ENCODE data around the gene APOB. TPM values are rescaled to one million over a fixed set of nuclear protein-coding genes. Genes with fewer than 3 reads are reported as not detected.
A peak's percentile ranks its signal among the peaks of the same experiment; 100 is the strongest.

APOB gene
- total and polyA plus RNA-seq, 2 of the 13 experiments (the other 11 are each of a cell fraction or from before 2014, with no cell fraction given), result 1,569 to 2,515 TPM

DNA sequence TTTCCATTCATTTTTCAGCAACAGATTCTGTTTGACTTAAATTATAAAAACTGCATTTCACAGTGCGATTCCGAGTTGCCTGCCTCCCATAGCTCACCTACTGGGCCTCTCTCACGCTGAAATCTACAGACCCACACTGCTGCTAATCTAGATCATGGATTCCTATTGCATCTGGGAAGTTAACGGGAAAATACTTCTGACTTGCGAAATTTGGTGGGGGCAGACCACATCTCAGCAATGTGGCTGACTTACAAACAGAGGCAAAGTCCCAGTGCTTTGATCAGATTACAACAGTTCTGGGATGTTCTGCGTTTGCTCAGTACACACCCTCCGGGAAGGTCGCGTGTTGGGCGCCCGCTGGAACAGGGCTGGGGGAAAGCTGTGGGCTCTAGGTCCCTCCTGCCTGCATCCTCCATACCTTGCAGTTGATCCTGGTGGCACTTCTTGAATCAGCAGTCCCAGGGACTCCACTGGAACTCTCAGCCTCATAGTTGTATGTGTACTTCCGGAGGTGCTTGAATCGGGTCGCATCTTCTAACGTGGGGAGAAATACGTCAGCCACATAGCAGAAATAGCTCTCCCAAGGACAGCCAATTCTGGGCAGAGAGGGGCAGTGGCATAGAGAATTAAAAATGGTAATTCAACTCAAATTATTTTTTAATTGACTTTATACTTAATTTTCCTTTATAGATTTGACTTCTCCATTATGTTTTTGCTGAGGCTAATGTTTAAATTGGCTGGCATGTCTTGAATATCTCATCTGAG lies 1.7 kb downstream of the APOB start (continued):
- no peak for TF ChIP-seq MAFF (IDR thresholded peaks at IDR 0.05; ENCODE audit: low read depth, low read length)
- no peak for TF ChIP-seq DR1 (CRISPR knock-in tag; IDR thresholded peaks at IDR 0.05)
- TF ChIP-seq, protein P1, sequence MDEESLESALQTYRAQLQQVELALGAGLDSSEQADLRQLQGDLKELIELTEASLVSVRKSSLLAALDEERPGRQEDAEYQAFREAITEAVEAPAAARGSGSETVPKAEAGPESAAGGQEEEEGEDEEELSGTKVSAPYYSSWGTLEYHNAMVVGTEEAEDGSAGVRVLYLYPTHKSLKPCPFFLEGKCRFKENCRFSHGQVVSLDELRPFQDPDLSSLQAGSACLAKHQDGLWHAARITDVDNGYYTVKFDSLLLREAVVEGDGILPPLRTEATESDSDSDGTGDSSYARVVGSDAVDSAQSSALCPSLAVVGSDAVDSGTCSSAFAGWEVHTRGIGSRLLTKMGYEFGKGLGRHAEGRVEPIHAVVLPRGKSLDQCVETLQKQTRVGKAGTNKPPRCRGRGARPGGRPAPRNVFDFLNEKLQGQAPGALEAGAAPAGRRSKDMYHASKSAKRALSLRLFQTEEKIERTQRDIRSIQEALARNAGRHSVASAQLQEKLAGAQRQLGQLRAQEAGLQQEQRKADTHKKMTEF (CRISPR knock-in tag; IDR thresholded peaks at IDR 0.05), result peak; percentile 82
- no peak; the same call in 1 of the 2 replicates for TF ChIP-seq ZNF224 (CRISPR knock-in tag; IDR thresholded peaks at IDR 0.05)
- TF ChIP-seq KAT8 (CRISPR knock-in tag; IDR thresholded peaks at IDR 0.05), result no peak
- no peak for TF ChIP-seq HNRNPUL1 (IDR thresholded peaks at IDR 0.05; ENCODE audit: low read depth, low read length)
- no peak; the same call in 1 of the 2 replicates for TF ChIP-seq ZNF138 (CRISPR knock-in tag; IDR thresholded peaks at IDR 0.05; ENCODE audit: low read depth)
- TF ChIP-seq, protein P2, sequence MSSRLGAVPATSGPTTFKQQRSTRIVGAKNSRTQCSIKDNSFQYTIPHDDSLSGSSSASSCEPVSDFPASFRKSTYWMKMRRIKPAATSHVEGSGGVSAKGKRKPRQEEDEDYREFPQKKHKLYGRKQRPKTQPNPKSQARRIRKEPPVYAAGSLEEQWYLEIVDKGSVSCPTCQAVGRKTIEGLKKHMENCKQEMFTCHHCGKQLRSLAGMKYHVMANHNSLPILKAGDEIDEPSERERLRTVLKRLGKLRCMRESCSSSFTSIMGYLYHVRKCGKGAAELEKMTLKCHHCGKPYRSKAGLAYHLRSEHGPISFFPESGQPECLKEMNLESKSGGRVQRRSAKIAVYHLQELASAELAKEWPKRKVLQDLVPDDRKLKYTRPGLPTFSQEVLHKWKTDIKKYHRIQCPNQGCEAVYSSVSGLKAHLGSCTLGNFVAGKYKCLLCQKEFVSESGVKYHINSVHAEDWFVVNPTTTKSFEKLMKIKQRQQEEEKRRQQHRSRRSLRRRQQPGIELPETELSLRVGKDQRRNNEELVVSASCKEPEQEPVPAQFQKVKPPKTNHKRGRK (CRISPR knock-in tag; IDR thresholded peaks at IDR 0.05), result peak; percentile 73; the same call in 1 of the 2 replicates
- TF ChIP-seq FOXA1 (IDR thresholded peaks at IDR 0.05), result peak; percentile 13; the same call in 1 of the 2 replicates
- peak; percentile 93 for TF ChIP-seq FOXA1 (CRISPR knock-in tag; IDR thresholded peaks at IDR 0.05)
- no peak for TF ChIP-seq SP2 (CRISPR knock-in tag; IDR thresholded peaks at IDR 0.05)
- TF ChIP-seq, protein P3, sequence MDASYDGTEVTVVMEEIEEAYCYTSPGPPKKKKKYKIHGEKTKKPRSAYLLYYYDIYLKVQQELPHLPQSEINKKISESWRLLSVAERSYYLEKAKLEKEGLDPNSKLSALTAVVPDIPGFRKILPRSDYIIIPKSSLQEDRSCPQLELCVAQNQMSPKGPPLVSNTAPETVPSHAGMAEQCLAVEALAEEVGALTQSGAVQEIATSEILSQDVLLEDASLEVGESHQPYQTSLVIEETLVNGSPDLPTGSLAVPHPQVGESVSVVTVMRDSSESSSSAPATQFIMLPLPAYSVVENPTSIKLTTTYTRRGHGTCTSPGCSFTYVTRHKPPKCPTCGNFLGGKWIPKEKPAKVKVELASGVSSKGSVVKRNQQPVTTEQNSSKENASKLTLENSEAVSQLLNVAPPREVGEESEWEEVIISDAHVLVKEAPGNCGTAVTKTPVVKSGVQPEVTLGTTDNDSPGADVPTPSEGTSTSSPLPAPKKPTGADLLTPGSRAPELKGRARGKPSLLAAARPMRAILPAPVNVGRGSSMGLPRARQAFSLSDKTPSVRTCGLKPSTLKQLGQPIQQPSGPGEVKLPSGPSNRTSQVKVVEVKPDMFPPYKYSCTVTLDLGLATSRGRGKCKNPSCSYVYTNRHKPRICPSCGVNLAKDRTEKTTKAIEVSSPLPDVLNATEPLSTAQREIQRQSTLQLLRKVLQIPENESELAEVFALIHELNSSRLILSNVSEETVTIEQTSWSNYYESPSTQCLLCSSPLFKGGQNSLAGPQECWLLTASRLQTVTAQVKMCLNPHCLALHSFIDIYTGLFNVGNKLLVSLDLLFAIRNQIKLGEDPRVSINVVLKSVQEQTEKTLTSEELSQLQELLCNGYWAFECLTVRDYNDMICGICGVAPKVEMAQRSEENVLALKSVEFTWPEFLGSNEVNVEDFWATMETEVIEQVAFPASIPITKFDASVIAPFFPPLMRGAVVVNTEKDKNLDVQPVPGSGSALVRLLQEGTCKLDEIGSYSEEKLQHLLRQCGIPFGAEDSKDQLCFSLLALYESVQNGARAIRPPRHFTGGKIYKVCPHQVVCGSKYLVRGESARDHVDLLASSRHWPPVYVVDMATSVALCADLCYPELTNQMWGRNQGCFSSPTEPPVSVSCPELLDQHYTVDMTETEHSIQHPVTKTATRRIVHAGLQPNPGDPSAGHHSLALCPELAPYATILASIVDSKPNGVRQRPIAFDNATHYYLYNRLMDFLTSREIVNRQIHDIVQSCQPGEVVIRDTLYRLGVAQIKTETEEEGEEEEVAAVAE (CRISPR knock-in tag; IDR thresholded peaks at IDR 0.05; ENCODE audit: borderline replicate concordance), result peak; percentile 81; the same call in 1 of the 2 replicates
- TF ChIP-seq NFRKB (IDR thresholded peaks at IDR 0.05), result no peak
- TF ChIP-seq HOXA7 (CRISPR knock-in tag; IDR thresholded peaks at IDR 0.05), result 0 out of 2 replicates have a peak, but pooled peaks have one; percentile 82
- TF ChIP-seq HNRNPH1 (optimal IDR thresholded peaks at IDR 0.05; ENCODE audit: low read depth, low read length), result no peak
- TF ChIP-seq KDM5B (CRISPR knock-in tag; IDR thresholded peaks at IDR 0.05; ENCODE audit: borderline replicate concordance), result peak; percentile 70
- no peak for TF ChIP-seq NFE2 (CRISPR knock-in tag; IDR thresholded peaks at IDR 0.05)
- TF ChIP-seq SRSF9 (IDR thresholded peaks at IDR 0.05; ENCODE audit: borderline replicate concordance, insufficient read depth, low read depth, low read length, poor library complexity, severe bottlenecking), result no peak
- peak; percentile 36; the same call in 1 of the 2 replicates for TF ChIP-seq MIXL1 (CRISPR knock-in tag; IDR thresholded peaks at IDR 0.05)
- TF ChIP-seq, protein P4, sequence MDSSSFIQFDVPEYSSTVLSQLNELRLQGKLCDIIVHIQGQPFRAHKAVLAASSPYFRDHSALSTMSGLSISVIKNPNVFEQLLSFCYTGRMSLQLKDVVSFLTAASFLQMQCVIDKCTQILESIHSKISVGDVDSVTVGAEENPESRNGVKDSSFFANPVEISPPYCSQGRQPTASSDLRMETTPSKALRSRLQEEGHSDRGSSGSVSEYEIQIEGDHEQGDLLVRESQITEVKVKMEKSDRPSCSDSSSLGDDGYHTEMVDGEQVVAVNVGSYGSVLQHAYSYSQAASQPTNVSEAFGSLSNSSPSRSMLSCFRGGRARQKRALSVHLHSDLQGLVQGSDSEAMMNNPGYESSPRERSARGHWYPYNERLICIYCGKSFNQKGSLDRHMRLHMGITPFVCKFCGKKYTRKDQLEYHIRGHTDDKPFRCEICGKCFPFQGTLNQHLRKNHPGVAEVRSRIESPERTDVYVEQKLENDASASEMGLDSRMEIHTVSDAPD (CRISPR knock-in tag; IDR thresholded peaks at IDR 0.05), result no peak; the same call in 1 of the 2 replicates
- no peak for TF ChIP-seq MBNL3 (CRISPR knock-in tag; conservative IDR thresholded peaks at IDR 0.05)

All from HepG2 (cell line).